GM12801 (cell line): ENCODE measurements around the gene MGA.

Experiments
- TF ChIP-seq, protein P1 (sequence below): IDR thresholded peaks from one replicate; pipeline ENCODE4 v1.5.1; 2011; ENCODE audit warnings: control low read depth; ENCODE audit not compliant: insufficient read length; ENCODE audit errors: extremely low read depth

Gene MGA

DNA sequence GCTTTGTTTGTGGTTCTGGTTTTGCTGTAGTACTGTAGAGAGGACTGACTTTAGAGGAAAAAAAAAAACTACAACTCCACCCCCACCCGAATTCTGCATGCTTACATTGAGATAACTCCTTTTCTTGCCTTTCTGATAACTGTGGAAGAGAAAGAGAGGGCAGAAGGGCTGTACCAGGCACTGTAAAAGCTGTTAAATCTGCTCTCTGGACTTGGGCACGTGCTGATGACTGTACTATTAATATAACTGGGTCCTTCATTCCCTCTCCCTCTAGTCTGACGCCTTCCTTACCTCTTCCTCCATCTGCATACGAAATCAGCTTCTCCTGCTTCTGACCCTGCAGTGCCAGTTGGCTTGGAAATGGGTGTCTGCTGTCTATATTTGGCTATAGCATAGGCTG, 129.0 kb downstream of the MGA start:
- TF ChIP-seq, protein P1, sequence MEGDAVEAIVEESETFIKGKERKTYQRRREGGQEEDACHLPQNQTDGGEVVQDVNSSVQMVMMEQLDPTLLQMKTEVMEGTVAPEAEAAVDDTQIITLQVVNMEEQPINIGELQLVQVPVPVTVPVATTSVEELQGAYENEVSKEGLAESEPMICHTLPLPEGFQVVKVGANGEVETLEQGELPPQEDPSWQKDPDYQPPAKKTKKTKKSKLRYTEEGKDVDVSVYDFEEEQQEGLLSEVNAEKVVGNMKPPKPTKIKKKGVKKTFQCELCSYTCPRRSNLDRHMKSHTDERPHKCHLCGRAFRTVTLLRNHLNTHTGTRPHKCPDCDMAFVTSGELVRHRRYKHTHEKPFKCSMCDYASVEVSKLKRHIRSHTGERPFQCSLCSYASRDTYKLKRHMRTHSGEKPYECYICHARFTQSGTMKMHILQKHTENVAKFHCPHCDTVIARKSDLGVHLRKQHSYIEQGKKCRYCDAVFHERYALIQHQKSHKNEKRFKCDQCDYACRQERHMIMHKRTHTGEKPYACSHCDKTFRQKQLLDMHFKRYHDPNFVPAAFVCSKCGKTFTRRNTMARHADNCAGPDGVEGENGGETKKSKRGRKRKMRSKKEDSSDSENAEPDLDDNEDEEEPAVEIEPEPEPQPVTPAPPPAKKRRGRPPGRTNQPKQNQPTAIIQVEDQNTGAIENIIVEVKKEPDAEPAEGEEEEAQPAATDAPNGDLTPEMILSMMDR, result no peak

DNA sequence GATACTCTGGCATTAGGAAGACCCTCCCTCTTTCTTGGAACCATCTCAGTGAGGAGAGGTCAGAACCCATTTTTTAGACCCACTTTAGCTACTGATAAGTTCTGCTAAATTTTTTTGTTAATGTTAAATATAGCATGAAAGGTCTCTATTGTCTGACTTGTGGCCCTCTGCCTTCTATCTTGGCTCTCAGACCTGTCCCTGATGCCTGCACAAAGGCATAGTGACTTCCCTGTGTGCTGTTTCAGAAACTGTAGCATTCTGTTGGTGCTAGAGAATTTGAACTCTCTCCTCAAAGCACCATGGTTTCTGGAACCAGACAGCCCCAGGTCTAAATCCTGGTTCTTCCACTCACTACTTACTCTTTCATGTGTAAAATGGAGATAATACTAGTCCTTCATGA, 129.5 kb downstream of the MGA start:
- TF ChIP-seq, protein P1, result no peak

DNA sequence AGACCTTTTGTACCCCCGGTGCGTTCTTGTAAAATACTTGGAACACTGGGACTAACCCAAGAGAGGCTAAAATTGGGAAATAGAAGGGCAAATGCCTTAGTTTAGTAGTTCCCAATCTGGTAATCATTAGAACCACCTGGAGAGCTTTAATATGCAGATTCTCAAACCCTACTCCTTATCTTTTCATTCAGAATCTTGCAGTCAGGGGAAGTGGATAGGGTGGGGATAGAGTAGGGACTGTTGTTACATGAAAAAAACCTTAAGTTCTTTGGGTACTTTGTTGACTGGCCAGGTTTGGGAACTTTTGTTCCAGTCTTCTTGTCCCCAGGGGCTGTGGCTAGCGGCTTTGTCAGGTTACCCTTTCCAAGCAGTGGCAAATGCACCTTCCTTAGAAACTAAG, 130.0 kb downstream of the MGA start:
- TF ChIP-seq, protein P1, result no peak

DNA sequence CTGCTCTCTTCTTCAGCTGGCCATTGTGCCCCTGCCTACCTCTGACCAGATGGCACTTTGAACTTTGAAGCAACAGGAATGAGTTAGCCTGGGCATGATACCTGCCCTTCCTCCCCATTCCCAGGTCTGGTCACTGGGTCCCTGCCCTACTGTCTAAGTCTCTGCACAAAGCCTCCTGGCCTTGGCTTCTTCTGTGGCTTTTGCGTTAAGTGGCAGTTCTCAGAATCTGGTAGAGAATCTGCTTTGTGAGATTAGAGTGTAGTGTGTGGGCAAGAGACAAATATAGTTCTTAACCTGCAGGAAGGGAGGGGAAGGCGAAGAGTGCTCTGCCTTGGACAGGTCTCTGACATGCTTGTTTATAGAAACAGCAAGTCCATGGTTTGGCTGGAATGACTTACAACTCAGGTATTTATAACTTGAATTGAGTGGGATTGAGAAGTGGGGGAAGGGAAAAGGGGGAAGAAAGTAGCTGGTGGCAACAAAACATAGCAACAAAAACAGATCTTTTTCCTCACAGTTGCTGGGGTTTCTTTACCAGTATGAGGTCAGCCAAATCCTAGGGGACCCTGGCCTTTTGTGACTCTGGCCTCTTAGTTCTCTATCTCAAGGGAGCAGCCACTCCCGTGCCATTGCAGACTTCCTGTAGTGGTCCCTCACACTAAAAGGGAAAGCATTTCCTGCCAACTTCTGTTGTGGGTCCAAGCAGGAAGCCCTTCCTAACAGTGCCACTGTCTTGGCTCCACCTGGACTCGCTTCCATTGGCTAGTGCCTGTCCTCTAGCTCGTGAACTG, 130.7 kb downstream of the MGA start:
- TF ChIP-seq, protein P1, result no peak

DNA sequence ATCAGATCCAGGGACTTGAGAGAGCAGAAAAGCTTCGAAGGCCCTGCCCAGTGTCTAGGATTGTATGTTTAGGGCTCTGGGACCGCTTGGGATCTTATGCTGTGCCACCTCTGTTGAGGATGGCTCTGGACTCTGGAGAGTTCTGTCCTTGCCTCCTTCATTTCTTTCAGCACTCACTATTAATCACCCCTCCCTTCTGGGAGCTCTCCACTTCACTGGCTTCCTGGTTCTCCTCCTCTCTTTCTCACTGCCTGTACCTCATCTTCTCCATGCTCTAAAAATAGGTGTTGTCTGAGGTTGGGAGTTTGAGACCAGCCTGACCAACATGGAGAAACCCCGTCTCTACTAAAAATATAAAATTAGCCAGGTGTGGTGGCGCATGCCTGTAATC, 131.3 kb downstream of the MGA start:
- TF ChIP-seq, protein P1, result no peak

DNA sequence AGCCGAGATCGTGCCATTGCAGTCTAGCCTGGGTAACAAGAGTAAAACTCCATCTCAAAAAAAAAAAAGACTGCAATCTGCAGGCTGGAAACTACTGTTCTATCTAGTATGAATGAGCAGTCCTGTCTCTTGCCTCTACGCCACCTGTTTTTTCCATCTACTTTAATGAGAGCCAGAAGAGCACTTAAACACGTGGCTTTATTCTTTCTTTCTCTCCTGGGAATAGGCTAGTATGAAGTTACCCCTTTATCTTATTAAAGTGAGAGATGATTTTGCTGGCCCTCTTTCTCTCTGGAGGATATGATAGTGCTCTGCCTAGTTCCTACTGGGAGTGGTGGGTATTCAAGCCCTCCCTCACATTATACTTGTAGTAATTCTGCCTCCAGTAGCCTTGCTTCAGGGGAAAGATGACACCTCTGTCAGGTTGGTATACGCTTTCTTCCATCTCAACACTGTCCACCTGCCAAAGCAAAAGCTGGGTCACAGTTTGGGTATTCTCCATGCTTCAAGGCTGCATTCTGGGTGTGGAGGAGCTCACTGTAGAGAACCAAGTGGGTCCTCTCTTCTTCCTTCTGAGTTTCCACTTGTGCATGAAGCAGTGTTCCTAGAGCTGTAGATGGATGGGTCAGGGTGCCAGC, 131.9 kb downstream of the MGA start:
- TF ChIP-seq, protein P1, result no peak

DNA sequence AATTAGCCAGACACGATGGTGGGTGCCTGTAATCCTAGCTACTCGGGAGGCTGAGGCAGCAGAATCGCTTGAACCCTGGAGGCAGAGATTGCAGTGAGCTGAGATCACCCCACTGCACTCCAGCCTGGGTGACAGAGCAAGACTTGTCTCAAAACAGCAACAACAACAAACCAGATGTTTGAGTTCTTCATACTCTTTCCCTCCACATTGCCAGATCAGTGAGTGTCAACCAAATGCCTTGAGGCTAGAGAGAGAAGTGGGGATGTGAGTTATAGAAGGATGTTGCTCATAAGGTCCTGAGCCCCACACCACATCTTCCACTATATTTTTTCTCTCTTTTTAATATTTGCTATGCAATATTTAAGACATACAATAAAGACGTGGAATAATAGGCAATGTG, 133.9 kb downstream of the MGA start:
- TF ChIP-seq, protein P1, result no peak
